Epithelial cell of esophagus (primary cell): Measurements from ENCODE around the gene GNAI2.

ENCODE experiments used
- DNase-seq: peaks from one replicate; pipeline ENCODE4 v3.0.0; 2010; ENCODE audit warnings: low read depth
- H3K4me3 ChIP-seq: 2 replicates; pipeline ENCODE4 v1.5.1; 2011; ENCODE audit warnings: mild to moderate bottlenecking, low read length, control low read depth
- TF ChIP-seq, protein P1 (sequence below): IDR thresholded peaks from 2 replicates; pipeline ENCODE4 v1.5.1; 2011; ENCODE audit warnings: low read depth, mild to moderate bottlenecking, low read length, control low read depth, inconsistent platforms; ENCODE audit not compliant: insufficient read depth; ENCODE audit errors: missing control alignments

GNAI2 gene

GRCh38 chr3:50272911-50273688, 37.1 kb downstream of the GNAI2 start:
- H3K4me3 ChIP-seq: peak overlapping the region; percentile 30
- DNase-seq: peak; percentile 82

GRCh38 chr3:50273689-50274065, 37.7 kb downstream of the GNAI2 start:
- no peak overlapping the region for H3K4me3 ChIP-seq
- TF ChIP-seq, protein P1, sequence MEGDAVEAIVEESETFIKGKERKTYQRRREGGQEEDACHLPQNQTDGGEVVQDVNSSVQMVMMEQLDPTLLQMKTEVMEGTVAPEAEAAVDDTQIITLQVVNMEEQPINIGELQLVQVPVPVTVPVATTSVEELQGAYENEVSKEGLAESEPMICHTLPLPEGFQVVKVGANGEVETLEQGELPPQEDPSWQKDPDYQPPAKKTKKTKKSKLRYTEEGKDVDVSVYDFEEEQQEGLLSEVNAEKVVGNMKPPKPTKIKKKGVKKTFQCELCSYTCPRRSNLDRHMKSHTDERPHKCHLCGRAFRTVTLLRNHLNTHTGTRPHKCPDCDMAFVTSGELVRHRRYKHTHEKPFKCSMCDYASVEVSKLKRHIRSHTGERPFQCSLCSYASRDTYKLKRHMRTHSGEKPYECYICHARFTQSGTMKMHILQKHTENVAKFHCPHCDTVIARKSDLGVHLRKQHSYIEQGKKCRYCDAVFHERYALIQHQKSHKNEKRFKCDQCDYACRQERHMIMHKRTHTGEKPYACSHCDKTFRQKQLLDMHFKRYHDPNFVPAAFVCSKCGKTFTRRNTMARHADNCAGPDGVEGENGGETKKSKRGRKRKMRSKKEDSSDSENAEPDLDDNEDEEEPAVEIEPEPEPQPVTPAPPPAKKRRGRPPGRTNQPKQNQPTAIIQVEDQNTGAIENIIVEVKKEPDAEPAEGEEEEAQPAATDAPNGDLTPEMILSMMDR: no peak

More at GRCh38 chr3:50272911-50273688, 37.1 kb downstream of the GNAI2 start:
- TF ChIP-seq, protein P1: peak; percentile 94

DNA sequence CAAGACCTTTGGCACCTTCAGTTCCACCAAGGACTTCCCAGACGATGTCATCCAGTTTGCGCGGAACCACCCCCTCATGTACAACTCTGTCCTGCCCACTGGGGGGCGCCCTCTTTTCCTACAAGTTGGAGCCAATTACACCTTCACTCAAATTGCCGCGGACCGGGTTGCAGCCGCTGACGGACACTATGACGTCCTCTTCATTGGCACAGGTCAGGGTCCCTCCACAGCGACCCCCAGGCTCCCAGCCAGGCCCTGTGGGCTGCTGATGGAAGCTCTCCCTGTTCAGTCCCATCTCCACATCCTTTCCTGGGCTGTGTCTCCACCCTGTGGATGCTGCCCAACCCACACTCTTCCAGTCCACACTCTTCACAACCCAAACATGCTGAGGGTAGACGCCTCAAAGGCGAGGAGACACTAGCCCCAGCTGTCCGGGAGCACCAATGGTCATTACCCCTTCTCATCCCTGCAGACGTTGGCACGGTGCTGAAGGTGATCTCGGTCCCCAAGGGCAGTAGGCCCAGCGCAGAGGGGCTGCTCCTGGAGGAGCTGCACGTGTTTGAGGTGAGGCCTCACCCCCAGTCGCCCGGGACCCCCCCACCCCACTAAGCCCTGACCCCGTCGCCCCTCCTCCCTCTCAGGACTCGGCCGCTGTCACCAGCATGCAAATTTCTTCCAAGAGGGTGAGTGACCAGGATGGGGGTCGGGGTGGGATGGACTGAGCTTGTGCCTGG, 38.5 kb downstream of the GNAI2 start:
- H3K4me3 ChIP-seq: no peak overlapping the region
- peak; percentile 83 for DNase-seq
- TF ChIP-seq, protein P1: peak; percentile 79

More at GRCh38 chr3:50273689-50274065, 37.7 kb downstream of the GNAI2 start:
- no peak for DNase-seq

DNA sequence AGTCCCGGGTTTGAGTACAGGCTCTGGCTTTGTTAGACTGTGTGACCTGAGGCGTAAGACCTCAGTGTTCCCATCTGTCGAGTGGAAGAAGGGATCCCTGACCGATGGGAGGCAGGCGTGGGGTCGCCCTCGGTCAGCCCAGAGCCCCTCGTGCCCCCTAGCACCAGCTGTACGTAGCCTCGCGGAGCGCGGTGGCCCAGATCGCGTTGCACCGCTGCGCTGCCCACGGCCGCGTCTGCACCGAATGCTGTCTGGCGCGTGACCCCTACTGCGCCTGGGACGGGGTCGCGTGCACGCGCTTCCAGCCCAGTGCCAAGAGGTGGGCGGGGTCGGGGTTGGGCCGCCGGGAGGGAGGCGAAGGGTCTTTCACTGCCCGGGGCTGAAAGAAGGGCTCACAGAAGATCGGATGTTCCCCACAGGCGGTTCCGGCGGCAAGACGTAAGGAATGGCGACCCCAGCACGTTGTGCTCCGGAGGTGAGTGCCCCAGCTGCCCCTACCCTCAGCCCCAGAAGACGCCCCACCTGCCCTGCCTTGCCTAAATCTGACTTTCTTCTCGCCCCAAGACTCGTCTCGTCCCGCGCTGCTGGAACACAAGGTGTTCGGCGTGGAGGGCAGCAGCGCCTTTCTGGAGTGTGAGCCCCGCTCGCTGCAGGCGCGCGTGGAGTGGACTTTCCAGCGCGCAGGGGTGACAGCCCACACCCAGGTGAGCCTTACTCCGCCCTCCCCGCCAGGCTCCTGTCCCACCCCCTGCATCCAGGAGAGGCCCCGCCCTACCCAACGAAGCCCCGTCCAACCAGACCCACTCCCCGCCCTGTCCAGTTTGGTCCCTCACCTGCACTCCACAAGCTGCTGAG, 39.4 kb downstream of the GNAI2 start:
- TF ChIP-seq, protein P1: no peak
- no peak overlapping the region for H3K4me3 ChIP-seq
- DNase-seq: no peak

GRCh38 chr3:50275996-50276761, 40.2 kb downstream of the GNAI2 start:
- no peak overlapping the region for H3K4me3 ChIP-seq
- TF ChIP-seq, protein P1: no peak
- no peak for DNase-seq

GRCh38 chr3:50276762-50277101, 40.7 kb downstream of the GNAI2 start:
- TF ChIP-seq, protein P1: no peak
- no peak overlapping the region for H3K4me3 ChIP-seq
- no peak for DNase-seq
